NCI-H510A treated with DMSO at 0.1 percent for 48 hours (cell line): Measurements from ENCODE around the gene RBM12.
A peak's percentile ranks its signal among the peaks of the same experiment; 100 is the strongest.
"Not testable (repeated sequence)": the region's sequence is repeated elsewhere in the genome, so short reads cannot be mapped to it uniquely, and the experiment has no call there.

Experiments used
- DNase-seq: peaks from one replicate; lab custom pipeline; 2025; lab: John Stamatoyannopoulos, UW

Gene RBM12

GRCh38 chr20:35698298-35699126 is 33.8 kb upstream of the RBM12 start:
- no peak for DNase-seq

- DNase-seq: no peak
Observed at GRCh38 chr20:35697696-35698297, 33.1 kb upstream of the RBM12 start.

GRCh38 chr20:35695978-35696377 is 31.3 kb upstream of the RBM12 start:
- DNase-seq: no peak

- DNase-seq: no peak
Observed at GRCh38 chr20:35695245-35695749, 30.6 kb upstream of the RBM12 start.

- no peak for DNase-seq
Observed at GRCh38 chr20:35690265-35690664, 25.6 kb upstream of the RBM12 start.

- DNase-seq: not testable (repeated sequence)
Observed at GRCh38 chr20:35686872-35687271, 22.2 kb upstream of the RBM12 start.

GRCh38 chr20:35685368-35685767 is 20.7 kb upstream of the RBM12 start:
- DNase-seq: not testable (repeated sequence)

- no peak for DNase-seq
Observed at GRCh38 chr20:35681960-35682359, 17.3 kb upstream of the RBM12 start.

GRCh38 chr20:35680452-35681183 is 15.9 kb upstream of the RBM12 start:
- DNase-seq: no peak

- no peak for DNase-seq
Observed at GRCh38 chr20:35674921-35675320, 10.2 kb upstream of the RBM12 start.

- no peak for DNase-seq
Observed at GRCh38 chr20:35673884-35674283, 9.2 kb upstream of the RBM12 start.

GRCh38 chr20:35669681-35670080 is 5.0 kb upstream of the RBM12 start:
- DNase-seq: no peak

- no peak for DNase-seq
Observed at GRCh38 chr20:35669221-35669620, 4.5 kb upstream of the RBM12 start.

GRCh38 chr20:35665949-35666288 is 1.2 kb upstream of the RBM12 start:
- DNase-seq: no peak

- peak; percentile 35 for DNase-seq
Observed at GRCh38 chr20:35663516-35664465, 909 bp downstream of the RBM12 start.

- no peak for DNase-seq
Observed at GRCh38 chr20:35662551-35662950, 2.1 kb downstream of the RBM12 start.

GRCh38 chr20:35661908-35662307 is 2.8 kb downstream of the RBM12 start:
- DNase-seq: no peak

- no peak for DNase-seq
Observed at GRCh38 chr20:35661053-35661452, 3.6 kb downstream of the RBM12 start.

- DNase-seq: no peak
Observed at GRCh38 chr20:35660122-35660937, 4.4 kb downstream of the RBM12 start.

GRCh38 chr20:35657271-35657670 is 7.4 kb downstream of the RBM12 start:
- DNase-seq: peak; percentile 45

- DNase-seq: no peak
Observed at GRCh38 chr20:35654415-35654814, 10.3 kb downstream of the RBM12 start.
